Measurements from ENCODE around the gene PIP4K2A. TPM values are rescaled to one million over a fixed set of nuclear protein-coding genes. Genes with fewer than 3 reads are reported as not detected.

PIP4K2A gene
- total RNA-seq, 4 donors from 2014 or later: 29.3 to 52.4 (median 34.5) TPM

GRCh38 chr10:22580711-22581110 is 133.7 kb downstream of the PIP4K2A start:
- no peaks in the 10 kb centered on the region for H3K9me3 ChIP-seq
- H3K36me3 ChIP-seq: peaks cover 0 to 52% (median 8%) of the 10 kb centered on the region in 3 donors
- WGBS, 2 donors: 89 to 94% methylated on average over 9 of the region's 9 CpGs
- no peaks in the 10 kb centered on the region for H3K4me1 ChIP-seq
- TF ChIP-seq EP300 (IDR thresholded peaks at IDR 0.05): no peak
- TF ChIP-seq CTCF (IDR thresholded peaks at IDR 0.05): no peak
- TF ChIP-seq POLR2A (IDR thresholded peaks at IDR 0.05): no peak
- H3K4me3 ChIP-seq: no peak overlapping the region
- H3K27ac ChIP-seq: no peak overlapping the region
- no peak for DNase-seq (ENCODE audit: low spot score in 2 of 2)
- no peaks in the 10 kb centered on the region for H3K27me3 ChIP-seq

DNA sequence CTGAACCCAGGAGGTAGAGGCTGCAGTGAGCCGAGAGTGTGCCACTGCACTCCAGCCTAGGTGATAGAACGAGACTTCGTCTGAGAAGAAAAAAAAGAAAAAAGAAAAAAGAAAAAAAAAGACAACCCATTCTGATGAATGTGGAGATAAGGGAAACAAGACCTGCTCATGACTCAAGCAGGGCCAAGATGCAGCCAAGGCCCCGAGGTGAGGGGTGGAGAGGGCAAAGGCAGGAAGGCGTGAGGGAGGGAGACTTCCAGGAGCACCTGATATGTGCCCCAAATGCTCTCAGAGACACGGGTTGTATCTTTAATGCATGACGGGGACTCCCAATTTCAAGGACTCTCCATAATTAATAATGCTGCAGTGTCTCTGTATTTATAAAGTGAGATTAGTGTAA is 134.6 kb downstream of the PIP4K2A start:
- H3K27ac ChIP-seq: no peak overlapping the region
- H3K4me3 ChIP-seq: no peak overlapping the region
- DNase-seq (ENCODE audit: low spot score in 2 of 2): no peak
- H3K4me1 ChIP-seq: no peaks in the 10 kb centered on the region
- TF ChIP-seq CTCF (IDR thresholded peaks at IDR 0.05) (no peak), EP300 (IDR thresholded peaks at IDR 0.05) (no peak), POLR2A (IDR thresholded peaks at IDR 0.05) (no peak)
- H3K27me3 ChIP-seq: no peaks in the 10 kb centered on the region
- 83 to 89% methylated on average over 7 of the region's 7 CpGs for WGBS, 2 donors
- peaks cover 0 to 60% (median 8%) of the 10 kb centered on the region in 3 donors for H3K36me3 ChIP-seq
- no peaks in the 10 kb centered on the region for H3K9me3 ChIP-seq

DNA sequence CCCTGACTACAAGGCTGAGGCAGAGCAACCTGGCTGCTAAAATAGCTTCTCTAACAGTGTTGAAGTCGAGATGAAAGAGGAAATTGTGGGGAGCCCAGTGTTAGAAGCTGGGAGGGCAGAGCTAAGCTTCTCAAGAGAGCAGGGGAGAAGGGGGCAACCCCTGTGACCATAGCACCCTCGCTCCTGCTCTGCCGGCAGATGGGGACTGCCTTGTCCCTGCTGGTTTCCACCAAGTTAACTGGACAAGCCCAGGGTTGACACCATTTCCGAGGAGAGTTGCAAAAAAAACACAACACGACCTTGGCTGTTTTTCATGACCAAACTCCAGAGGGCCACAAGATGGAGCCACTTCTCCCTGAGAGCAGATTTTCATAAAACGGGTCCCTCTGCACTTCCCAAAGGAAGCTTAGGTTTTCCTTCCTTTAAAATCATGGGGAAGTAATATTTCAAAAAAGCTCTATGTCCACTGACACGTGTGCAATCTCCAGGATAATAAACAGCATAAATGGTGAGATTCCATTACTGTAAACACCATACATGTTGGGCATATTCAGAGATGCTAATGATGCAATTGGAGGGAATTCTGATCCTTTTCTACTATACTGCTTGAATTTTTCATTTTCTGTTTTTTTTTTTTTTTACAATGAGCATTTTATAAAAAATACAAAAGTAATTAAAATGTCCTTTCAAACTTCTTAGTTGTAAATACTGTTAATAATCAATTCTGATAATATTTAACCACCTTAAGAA is 140.4 kb downstream of the PIP4K2A start:
- Histone ChIP-seq H3K27me3 (no peaks in the 10 kb centered on the region), H3K9me3 (no peaks in the 10 kb centered on the region), H3K27ac (no peak overlapping the region), H3K4me3 (no peak overlapping the region), H3K36me3 (peaks cover 0 to 58% (median 0%) of the 10 kb centered on the region in 3 donors), H3K4me1 (no peaks in the 10 kb centered on the region)
- no peak for DNase-seq (ENCODE audit: low spot score in 2 of 2)
- 59 to 64% methylated on average over 7 of the region's 7 CpGs for WGBS, 2 donors
- peak in 4 of 5 experiments; percentile 31 to 46 (median 39) for TF ChIP-seq CTCF (IDR thresholded peaks at IDR 0.05)
- TF ChIP-seq EP300 (IDR thresholded peaks at IDR 0.05): no peak

- WGBS, 2 donors: 73 to 78% methylated on average over 6 of the region's 6 CpGs
- H3K4me3 ChIP-seq: no peak overlapping the region
These were observed 143.5 kb downstream of the PIP4K2A start for GRCh38 chr10:22570733-22571430.

More at GRCh38 chr10:22570733-22571430, 143.5 kb downstream of the PIP4K2A start:
- TF ChIP-seq EP300 (IDR thresholded peaks at IDR 0.05): no peak
- TF ChIP-seq POLR2A (IDR thresholded peaks at IDR 0.05): no peak
- TF ChIP-seq CTCF (IDR thresholded peaks at IDR 0.05): no peak
- no peak for DNase-seq (ENCODE audit: low spot score in 2 of 2)
- H3K9me3 ChIP-seq: no peaks in the 10 kb centered on the region
- H3K27ac ChIP-seq: no peak overlapping the region
- peaks cover 0 to 60% (median 0%) of the 10 kb centered on the region in 3 donors for H3K36me3 ChIP-seq
- no peaks in the 10 kb centered on the region for H3K4me1 ChIP-seq
- H3K27me3 ChIP-seq: no peaks in the 10 kb centered on the region
